IPS-15b (cell line): Measurements from ENCODE around the gene C1orf50.

Source experiments
- H3K27me3 ChIP-seq: one replicate; pipeline ENCODE4 v1.6.1; 2013; ENCODE audit warnings: low read length; ENCODE audit not compliant: control insufficient read depth, insufficient read depth
- H3K36me3 ChIP-seq: one replicate; pipeline ENCODE4 v1.6.1; 2013; ENCODE audit warnings: low read length; ENCODE audit not compliant: control insufficient read depth, insufficient read depth
- H3K4me1 ChIP-seq: one replicate; pipeline ENCODE4 v1.6.1; 2013; ENCODE audit warnings: mild to moderate bottlenecking, low read length; ENCODE audit not compliant: control insufficient read depth, insufficient read depth
- H3K4me3 ChIP-seq: one replicate; pipeline ENCODE4 v1.5.1; 2013; ENCODE audit warnings: low read depth, low read length
- H3K9ac ChIP-seq: one replicate; pipeline ENCODE4 v1.6.1; 2013; ENCODE audit warnings: low read depth, mild to moderate bottlenecking, low read length
- H3K9me3 ChIP-seq: one replicate; pipeline ENCODE4 v1.6.1; 2013; ENCODE audit warnings: mild to moderate bottlenecking, low read length; ENCODE audit not compliant: control insufficient read depth, insufficient read depth

Gene C1orf50

DNA sequence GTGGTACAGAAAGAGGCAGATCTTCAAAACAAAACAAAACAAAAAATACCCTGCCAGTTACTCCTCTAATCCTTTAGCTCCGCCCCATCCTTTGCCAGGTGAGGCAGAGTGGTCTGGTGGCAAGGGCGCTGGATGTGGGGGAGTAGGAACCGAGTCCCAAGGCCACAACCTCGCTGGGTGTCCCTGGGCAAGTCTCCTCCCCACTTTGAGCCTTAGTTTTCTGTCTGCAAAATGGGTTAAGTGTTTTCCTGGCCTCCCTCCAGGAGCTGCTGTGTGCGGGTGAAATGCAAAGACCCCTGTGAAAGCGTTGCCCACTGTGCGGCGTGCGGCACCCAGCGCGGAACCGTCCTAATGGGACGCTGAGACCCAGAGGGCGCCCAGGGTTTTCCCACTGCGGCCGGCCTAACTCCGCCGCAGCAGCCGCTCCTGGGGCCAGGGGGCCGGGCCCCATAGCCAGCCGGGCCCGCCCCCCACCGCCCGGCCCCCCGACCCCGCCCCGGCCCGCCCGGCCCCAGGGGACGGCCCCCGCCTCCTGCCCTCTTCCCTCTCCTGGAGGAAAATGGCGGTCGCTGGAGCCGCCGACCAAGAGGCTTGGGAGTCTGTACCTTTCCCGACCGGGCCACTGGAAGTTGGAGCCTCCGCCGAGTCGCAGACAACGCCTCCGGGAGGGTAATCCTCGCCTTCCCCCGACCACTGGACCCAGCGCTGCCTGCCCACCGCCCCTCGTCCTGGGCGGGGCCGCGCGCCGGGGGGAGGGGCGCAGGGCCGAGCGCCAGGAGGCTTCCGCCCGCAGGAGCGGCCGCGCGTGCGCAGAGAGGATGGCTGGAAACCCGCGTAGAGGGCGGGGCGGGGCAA lies 49.8 kb downstream of the C1orf50 start, which contains the start of the genes ERMAP and SVBP:
Gene ERMAP (plus strand): TSS at position 538 of the 855 bp plus-strand sequence. CDS start 13,327 bp downstream, outside the sequence.
Gene SVBP (minus strand): TSS at position 813 of the 855 bp plus-strand sequence. CDS start 853 bp downstream, outside the sequence.
- peak within 1 kb of the TSS; percentile 90 for H3K4me3 ChIP-seq
- peaks cover 3% of the 10 kb centered on the region for H3K4me1 ChIP-seq
- H3K9me3 ChIP-seq: no peaks in the 10 kb centered on the region
- H3K27me3 ChIP-seq: no peaks in the 10 kb centered on the region
- H3K9ac ChIP-seq: peak within 1 kb of the TSS; percentile 83
- H3K36me3 ChIP-seq: no peaks in the 10 kb centered on the region

DNA sequence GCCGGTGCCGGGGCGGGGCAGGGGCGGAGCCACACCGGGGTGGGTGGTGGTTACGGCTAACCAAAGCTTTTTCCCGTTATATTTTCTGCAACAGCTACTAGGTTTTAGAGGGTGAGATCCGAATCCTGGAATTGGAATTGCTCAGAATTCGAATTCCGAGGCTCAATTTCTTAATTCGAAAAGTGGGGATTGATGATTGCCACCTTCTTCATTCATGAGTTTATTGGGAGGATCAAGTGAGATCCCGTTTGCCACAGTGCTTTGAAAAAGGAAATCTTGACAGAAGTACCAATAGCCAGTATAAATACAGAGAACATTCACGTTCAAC lies 50.4 kb downstream of the C1orf50 start:
- Histone ChIP-seq H3K36me3 (no peaks in the 10 kb centered on the region), H3K9ac (no peak overlapping the region), H3K27me3 (no peaks in the 10 kb centered on the region), H3K4me1 (peaks cover 3% of the 10 kb centered on the region), H3K4me3 (peak overlapping the region; percentile 42), H3K9me3 (no peaks in the 10 kb centered on the region)

- peaks cover 3% of the 10 kb centered on the region for H3K4me1 ChIP-seq
- H3K36me3 ChIP-seq: no peaks in the 10 kb centered on the region
- H3K27me3 ChIP-seq: no peaks in the 10 kb centered on the region
- no peak overlapping the region for H3K4me3 ChIP-seq
- H3K9me3 ChIP-seq: no peaks in the 10 kb centered on the region
- H3K9ac ChIP-seq: no peak overlapping the region
Observed at GRCh38 chr1:42817976-42818375, 50.9 kb downstream of the C1orf50 start.

GRCh38 chr1:42820813-42821212 lies 53.8 kb downstream of the C1orf50 start:
- Histone ChIP-seq H3K4me1 (peaks cover 5% of the 10 kb centered on the region), H3K9ac (no peak overlapping the region), H3K36me3 (no peaks in the 10 kb centered on the region), H3K9me3 (no peaks in the 10 kb centered on the region), H3K4me3 (no peak overlapping the region), H3K27me3 (no peaks in the 10 kb centered on the region)

DNA sequence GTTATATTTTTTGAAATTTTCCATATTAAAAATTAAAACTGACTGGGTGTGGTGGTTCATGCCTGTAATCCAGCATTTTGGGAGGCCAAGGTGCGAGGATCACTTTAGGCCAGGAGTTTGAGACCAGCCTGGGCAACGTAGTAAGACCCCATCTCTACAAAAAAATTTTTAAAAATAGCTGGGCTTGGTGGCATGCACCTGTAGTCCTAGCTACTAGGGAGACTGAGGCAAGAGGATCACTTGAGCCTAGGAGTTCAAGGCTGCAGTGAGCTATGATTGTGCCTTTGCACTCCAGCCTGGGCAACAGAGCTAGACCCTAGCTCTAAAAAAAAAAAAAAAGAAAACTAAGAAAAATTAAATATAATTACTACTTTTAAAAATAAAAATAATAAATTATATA lies 54.6 kb downstream of the C1orf50 start:
- H3K4me3 ChIP-seq: no peak overlapping the region
- H3K9me3 ChIP-seq: no peaks in the 10 kb centered on the region
- no peaks in the 10 kb centered on the region for H3K27me3 ChIP-seq
- H3K9ac ChIP-seq: no peak overlapping the region
- H3K4me1 ChIP-seq: peaks cover 5% of the 10 kb centered on the region
- H3K36me3 ChIP-seq: no peaks in the 10 kb centered on the region

- Histone ChIP-seq H3K9me3 (no peaks in the 10 kb centered on the region), H3K36me3 (no peaks in the 10 kb centered on the region), H3K4me1 (peaks cover 3% of the 10 kb centered on the region), H3K27me3 (no peaks in the 10 kb centered on the region), H3K9ac (no peak overlapping the region), H3K4me3 (no peak overlapping the region)
Observed at GRCh38 chr1:42822800-42823392, 55.8 kb downstream of the C1orf50 start.

- H3K36me3 ChIP-seq: no peaks in the 10 kb centered on the region
- no peaks in the 10 kb centered on the region for H3K27me3 ChIP-seq
- no peaks in the 10 kb centered on the region for H3K9me3 ChIP-seq
- peaks cover 3% of the 10 kb centered on the region for H3K4me1 ChIP-seq
- H3K9ac ChIP-seq: no peak overlapping the region
- H3K4me3 ChIP-seq: no peak overlapping the region
Observed at GRCh38 chr1:42824481-42825035, 57.5 kb downstream of the C1orf50 start.

GRCh38 chr1:42825036-42825851 lies 58.2 kb downstream of the C1orf50 start:
- Histone ChIP-seq H3K4me1 (peaks cover 3% of the 10 kb centered on the region), H3K27me3 (no peaks in the 10 kb centered on the region), H3K36me3 (no peaks in the 10 kb centered on the region), H3K4me3 (no peak overlapping the region), H3K9ac (no peak overlapping the region), H3K9me3 (no peaks in the 10 kb centered on the region)
